Measurements from ENCODE around the gene SEMA6D.

Gene SEMA6D

DNA sequence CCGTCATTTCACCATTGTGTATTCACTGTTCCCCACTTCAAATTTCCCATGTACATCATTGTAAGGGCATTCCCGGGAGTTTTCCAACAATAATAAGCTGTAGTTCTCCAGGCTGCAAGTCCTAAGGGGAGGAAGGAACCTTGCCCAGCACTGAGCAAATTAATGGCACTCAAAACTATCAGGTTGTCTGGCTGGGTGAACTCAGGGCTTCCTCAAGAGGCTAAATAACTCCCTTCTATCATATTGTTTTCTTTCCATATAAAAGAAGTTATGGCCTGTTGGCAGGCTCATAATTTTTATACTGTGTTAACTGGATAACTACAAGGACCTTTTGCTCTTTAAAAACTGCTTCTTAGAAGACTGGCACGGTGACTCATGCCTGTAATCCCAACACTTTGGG lies 71.4 kb downstream of the SEMA6D start:
- DNase-seq (ENCODE audit: low spot score), result no peak

DNA sequence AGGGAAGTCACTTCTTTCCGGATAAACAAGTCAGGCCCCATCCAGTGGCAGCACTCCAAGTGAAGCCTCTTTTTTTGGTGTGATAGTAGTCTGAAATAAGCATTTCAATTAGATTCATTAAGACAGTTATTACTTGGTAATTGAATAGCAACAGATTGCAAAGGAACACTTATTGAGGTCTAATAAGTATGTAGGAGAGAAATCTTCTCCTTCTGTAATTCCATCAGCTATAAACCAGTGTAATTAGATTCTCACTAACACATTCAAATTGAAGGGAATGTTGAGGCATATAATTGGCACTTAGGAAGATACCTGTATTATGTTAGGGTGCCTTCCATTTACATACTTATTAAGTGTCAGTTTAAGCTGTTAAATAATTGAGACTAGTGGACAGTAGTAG lies 73.9 kb downstream of the SEMA6D start:
- no peak for DNase-seq (ENCODE audit: low spot score)

DNA sequence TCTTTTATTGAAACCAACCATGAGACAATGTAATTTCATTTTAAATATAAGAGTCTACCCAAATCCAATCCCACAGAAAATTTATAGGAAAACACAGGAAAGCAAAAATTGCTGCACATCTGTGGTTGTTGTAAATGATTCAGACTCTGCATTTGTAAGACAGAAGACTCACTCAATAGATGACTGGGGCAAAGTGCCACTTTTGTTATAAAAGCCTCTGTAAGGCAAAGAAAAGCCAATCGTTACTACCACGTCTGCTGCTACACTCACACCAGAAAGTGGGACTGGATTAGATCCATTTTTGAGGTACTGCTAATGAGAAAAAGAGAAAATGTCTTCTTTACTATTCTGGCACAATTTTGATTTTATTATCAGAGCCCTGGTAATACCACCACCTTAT lies 74.9 kb downstream of the SEMA6D start:
- DNase-seq (ENCODE audit: low spot score), result no peak

DNA sequence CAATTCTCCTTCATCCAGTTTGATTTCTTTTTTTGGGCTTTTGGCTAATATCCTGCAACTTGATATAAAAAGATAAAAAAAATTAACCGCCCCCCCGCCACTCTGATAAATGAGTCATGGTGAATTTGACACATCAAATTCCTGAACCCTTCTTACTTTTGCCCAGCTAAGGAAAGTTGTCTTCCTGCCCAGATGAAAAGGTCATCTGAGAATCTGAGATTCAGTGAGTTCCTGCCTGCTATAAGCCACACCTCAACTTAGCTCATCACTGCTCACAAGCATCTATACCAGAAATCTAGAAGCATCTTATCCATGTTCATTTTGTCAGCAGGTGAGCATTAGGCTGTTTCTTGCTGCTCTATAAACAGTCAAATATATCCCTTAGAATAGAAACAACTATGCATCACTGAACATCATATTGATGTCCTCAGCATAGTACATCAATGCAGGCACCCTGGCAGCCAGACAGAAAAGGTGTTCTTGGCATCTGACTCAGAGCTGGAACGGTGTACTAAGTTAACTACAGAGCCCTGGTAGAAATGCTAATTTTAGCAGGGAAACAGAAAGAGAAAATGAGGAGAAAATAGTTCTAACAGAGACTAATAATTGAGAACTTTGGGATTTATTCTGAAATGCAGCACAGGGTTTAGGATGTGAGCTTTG lies 77.1 kb downstream of the SEMA6D start:
- no peak for DNase-seq (ENCODE audit: low spot score)

DNA sequence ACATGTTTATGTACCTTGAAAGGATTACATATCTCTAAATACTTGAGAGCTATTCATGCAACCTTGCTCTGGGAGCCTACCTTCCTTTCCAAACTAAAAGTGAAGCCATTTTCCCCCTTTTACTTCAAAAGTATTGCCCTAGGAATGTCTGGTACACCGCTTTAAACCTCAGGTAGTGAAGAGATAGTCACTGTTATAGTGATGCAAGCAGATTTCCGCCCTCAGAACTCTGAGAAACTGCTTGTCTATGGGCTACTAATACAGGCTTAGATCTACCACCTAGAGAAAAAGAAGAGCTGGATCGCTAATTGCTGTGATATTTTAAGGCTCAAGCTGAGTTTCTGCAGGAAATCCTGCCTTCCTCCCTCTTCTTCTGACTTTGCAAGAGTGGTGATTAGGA lies 78.6 kb downstream of the SEMA6D start:
- DNase-seq (ENCODE audit: low spot score), result no peak

DNA sequence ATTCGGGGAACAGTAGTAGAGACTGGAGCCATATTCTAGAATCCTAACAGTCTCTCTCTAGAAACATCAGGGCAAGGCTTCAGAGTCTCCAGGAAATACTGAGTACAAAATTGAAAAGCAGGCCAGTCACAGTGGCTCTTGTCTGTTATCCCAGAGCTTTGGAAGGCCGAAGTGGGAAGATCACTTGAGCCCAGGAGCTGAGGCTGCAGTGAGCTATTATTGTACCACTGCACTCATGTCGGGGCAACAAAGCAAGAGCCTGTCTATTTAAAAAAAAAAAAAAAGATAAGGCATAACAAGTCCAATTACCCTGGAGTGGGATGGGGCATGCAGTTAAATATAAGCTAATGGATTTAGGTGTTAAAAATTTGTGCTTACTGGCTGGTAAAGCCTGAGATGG lies 79.0 kb downstream of the SEMA6D start:
- no peak for DNase-seq (ENCODE audit: low spot score)

DNA sequence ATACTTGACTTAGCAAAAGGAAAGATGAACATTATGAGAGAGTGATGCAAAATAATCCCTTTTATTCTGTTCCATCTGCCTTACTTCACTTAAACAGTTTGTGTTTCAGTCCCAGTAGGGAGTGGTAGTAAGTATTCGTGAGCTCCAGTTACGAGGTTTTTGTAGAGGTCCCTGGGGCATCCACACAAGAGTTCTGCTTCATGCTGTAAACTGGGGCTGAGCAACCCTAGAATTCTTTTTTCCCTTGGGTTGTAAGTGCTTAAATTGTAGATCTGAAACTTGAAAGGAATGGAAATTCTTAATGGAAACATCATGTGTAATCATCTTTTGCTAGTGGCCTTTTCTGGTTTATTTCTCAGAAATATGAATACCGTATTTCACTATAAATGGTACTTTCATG lies 79.5 kb downstream of the SEMA6D start:
- no peak for DNase-seq (ENCODE audit: low spot score)

DNA sequence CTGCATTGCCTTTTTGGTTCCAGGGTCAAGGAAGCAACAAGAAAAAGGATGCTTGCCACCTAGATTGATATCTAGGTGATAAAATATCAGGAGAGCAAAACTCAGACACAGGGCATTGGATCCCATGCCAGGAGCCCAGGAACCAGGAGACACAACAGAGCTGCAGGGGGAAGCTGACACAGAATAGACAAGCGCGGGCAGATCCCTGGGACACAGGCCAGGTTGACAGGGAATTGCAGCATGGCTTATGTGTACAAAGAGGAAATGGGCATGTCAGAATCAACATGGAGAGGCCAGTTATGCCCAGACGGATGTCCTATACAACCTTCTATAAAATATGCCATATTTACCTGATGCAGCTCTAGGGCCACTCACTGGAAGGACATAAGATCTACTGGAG lies 84.2 kb downstream of the SEMA6D start:
- no peak for DNase-seq (ENCODE audit: low spot score)

DNA sequence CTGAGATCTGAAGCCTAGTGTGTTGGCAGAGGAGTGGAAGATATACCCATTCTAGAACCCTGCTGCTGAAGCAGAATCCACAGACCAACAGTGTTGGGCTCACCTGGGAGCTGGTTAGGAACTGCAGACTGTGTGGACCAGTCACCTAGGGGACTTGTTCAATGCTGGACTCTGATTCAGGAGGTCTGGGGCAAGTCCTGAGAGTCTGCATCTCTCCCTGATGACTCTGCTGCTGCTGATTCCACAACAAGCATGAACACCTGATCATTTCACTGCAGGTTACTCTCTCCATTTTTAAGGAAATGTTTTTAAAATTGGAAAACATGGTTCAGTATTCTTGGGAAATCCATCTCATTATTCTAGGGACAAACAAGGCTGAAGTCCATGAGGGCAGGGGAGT lies 84.9 kb downstream of the SEMA6D start:
- no peak for DNase-seq (ENCODE audit: low spot score)

DNA sequence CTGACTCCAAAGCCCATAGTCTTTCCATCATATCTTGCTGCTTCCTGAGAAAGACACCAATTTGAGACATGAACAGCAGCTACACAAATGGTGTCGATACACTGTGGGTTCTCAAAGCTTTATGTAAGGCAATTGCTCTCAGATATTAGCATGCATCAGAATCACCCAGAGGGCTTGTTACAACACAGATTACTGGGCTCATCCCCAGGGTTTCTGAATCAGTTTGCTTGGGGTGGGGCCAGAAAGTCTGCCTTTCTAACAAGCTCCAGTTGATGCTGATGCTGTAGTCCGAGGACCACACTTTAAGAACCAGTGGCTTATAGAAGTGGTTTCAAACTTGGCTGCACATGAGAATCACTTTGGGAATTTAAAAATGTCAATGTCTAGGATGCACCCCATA lies 86.5 kb downstream of the SEMA6D start:
- DNase-seq (ENCODE audit: low spot score), result no peak

DNA sequence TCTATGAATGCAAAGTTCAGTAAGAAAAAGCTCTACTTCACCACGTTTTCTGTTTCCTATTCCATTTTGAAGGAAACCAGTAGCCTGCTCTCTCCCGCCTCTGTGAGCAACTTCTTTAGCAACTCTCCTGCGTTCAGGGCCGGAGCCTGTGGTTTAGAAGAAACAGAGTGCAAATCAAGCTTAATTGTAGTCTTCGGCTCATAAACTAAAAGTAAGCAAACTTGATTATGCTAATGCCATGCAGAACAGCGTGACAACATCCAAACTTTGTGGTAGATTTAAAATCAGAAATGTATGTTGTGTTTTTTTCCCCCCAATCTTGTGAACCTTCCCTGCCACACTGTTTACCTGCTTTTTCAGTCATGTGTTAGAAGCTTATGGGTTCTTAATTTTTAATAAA lies 87.4 kb downstream of the SEMA6D start:
- DNase-seq (ENCODE audit: low spot score), result no peak

DNA sequence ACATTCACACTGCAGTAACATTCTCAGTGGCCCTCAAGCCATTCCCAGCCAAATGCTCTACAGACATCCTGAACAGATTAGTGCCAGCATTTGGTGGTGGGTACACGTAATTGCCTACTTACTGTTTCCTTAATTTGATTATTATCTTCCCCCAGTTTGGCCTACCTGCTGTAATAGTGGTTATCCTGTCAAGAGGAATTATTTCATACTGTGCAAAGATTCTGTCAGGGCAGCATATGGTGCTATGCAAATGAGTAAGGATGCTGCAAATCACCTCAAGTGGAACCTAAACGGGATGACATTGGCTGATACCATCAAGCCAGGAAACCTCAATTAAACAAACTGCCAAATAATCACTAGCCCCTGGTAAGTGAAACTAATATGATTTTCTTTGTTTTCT lies 88.7 kb downstream of the SEMA6D start:
- no peak for DNase-seq (ENCODE audit: low spot score)

DNA sequence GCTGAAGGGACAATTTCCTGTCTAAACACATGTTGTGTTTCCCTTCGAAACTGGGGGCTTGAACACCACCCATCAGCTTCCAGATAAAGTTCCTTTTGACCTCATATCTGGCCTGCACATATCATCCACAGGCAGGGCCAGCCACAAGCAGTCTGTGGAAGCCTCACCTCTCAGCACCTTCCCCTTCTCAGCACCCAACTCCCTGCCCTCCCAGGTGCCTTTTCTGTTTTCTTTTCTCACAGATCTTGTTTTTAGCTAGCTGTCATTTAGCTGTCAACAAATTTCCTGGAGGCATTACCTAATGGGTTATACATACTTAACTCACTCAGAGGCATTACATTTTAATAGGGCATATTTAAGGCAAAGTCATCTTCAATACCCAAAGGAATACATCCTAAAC lies 93.9 kb downstream of the SEMA6D start:
- no peak for DNase-seq (ENCODE audit: low spot score)

DNA sequence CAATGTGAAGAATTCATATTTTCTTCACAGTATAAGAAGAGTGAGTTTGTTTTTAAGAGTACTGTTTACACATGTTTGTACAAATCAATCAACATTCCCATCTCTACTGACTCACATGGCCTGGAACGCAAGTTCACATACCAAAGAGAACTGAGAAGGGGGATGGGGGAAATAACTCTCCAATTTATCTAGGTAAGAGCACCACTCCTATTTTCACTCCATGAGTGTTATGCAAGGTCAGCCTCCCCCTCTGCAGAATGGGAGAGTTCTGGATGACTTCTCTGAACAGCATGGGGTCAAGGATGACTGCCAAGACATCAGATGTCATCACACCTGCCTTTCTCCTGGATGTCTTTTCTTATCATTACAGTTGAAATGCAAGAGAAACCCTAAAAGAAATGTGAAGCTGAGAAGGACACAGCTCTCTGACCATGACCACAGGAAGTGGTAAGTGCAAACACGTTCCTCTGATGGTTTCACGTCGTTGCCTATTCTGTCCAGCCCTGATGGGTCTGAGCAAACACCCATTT lies 95.2 kb downstream of the SEMA6D start:
- DNase-seq (ENCODE audit: low spot score), result no peak

DNA sequence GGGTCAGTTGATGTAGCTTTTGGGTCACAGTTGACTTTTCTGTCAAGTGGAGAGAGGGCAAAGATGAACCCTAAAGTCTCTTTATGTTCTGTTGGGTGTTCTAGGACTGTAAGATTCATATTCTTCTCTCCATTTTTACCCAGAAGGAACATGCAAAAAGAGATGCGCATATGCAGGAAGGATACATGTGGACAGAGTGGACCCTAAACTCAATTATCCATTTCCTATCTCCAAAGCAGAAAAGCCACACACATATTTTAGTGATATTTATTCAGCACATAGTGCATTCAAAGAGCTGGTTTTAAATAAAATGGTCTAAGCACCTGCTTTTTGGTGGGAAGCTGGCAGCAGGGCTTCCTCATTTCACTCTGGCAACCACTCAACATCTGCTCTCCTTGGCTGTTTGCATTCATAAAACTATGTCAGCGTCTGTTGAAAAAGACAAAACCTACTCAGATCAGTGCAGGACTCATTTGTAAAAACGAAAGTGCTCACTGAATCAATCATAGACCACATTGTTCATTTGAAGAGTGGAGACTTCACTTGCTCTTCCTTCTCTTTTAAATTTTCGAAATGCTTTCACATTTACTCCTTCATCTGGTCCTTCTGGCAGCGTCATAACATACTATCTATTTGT lies 96.6 kb downstream of the SEMA6D start:
- DNase-seq (ENCODE audit: low spot score), result no peak

DNA sequence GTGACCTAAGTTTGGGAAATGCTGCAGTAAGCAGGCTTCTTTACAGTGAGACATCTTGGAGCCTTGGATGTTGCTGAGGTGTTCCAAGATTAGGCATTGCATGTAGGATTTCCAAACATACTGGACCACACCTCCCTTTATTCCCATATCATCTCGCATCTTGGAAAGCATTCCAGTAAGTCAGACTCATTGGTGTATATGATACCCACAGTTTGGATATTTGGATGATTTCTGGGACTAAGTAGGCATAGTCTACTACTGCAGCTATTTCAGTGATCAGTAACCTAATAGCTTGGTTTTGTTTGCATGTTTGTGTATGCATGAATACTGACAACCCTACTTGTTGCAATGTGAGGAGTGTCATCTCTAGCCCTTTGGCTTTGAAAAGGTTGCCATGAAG lies 97.3 kb downstream of the SEMA6D start:
- no peak for DNase-seq (ENCODE audit: low spot score)

DNA sequence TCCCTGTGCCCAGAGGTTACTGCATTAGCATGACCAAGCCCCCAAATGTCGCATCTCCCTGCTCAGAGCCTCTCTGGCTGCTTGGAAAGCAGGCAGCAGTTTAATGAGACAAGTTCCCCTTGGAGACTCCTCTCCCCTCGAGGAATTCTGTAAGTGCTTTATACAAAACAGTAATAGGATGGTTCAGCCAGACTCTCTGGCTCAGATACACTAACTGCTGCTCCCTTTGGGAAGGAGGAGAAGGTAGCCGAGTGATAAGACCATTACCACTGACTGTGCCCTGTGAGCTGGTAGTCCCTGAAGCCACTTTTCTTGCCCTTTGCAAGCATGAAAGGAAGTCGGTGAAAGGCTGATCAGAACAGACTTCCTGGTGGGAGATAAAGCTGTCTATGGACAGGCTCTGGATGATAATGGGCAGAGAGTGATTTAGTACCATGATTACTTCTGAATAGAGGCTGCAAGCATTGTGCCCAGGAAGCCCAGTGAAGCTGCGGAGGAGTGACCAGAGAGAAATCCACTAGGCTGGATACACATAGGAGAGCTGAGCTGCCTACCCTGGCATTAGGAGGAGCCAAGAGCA lies 100.8 kb downstream of the SEMA6D start:
- DNase-seq (ENCODE audit: low spot score), result no peak

DNA sequence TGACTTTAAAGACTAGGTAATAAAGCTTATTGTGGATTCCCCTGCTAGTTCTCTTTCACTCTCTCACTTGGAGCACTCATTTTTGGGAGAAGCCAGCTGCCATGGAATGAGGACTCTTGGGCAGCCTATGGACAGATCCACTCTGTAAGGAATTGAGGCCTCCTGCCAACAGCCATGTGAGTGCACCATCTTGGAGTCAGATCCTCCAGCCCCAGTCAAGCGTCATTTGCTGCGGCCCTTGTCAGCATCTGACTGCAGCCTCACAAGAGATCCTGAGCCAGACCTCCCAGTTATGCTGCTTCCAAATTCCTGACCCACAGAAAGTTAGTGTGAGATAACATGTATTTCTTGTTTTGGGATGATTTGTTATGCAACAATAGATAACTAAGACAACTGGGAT lies 101.9 kb downstream of the SEMA6D start:
- no peak for DNase-seq (ENCODE audit: low spot score)

DNA sequence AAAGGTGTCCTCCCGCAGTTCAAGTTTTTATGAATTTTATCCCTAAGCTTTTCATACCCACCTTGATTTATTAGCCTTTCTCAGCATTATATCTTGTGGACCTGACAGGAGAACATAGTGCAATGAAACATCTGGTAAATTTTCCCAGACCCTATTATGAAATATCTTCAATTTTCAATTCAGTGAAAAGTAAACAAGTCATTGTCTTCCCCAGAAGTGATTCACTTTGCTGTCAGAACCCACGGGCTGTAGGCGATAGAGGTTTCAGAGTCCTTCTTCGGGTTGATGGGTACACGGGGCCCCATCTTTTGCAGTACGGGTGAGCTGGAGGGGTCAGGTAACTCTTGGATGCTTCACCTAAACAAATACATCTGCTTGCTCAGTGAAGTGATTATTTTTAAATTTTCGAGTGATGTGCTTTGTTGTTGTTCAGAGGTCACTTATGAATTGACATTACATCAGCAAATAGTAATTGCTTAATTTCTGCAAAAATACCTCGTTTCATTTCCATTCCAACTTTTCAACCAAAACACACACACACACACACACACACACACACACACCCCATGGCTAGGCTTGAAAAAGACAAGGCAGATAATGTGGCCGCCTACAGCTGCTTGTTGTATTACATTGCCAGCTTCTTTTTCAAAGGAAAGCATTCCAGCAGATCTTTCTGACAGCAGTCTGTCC lies 102.9 kb downstream of the SEMA6D start:
- DNase-seq (ENCODE audit: low spot score), result no peak

DNA sequence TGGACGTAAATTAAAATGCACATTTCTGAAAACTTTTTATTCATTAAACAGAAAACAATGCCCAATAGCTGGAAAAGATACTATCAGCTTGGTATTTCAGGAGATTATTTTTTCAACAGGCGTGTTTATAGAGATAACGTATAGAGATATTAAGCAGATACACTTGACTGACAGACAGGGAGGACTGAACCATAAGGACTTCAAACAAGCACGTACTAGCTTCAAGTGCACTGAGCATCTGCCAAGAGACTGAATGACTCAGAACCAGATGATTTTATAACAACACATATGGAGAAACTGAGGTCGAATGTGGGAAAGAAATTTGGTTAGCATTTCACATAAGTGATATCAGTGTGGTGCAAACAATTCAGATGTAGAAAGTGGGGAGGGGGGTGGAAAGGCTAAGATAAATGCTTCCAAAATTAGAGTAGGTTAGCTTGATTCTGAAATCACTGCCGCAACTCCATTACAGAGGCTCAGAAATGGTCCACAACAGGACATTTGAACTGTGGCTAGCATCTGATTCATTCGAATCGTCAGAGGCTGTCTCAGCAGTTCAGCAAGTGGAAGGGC lies 103.5 kb downstream of the SEMA6D start:
- no peak for DNase-seq (ENCODE audit: low spot score)

DNA sequence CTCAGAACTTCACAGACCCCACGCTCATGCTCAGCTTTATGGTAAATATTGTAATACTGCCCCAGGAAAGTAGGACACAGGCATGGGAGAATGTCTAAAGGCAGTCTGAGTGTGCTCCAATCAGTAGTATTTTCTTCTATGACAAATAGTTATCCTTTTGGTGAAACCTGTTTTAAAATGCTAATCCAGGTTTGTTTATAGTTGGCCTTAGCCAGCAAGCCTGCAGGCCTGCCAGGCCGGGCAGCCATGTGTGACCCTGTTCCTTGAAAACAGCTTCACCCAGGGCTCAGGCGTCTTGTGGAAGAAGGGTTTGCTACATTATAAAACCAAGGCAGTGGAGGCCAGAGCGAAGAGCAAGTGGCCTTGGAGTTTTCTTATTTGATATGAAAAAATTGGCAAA lies 104.7 kb downstream of the SEMA6D start:
- no peak for DNase-seq (ENCODE audit: low spot score)
